ENCODE measurements around the gene TMEM225B.

Gene TMEM225B

DNA sequence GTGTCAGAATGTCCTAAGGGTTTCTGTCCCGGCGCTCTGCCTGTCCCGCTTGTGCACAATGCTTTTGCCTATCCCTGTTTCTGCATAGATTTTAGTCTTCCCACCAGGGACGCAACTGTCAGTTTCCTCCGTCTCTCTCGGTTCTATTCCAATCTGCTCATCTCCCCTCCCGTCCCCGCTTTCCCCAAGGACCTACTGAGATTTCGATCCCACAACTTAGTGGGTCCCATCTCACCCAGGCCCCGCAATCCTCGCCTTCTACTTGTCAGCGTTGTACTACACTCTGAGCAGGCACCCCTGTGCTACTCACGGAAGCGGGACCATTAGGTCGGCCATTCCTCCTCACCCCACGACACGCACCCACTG is 40.1 kb upstream of the TMEM225B start:
- Histone ChIP-seq H3K27me3 (ENCODE audit: insufficient read depth, low read length, poor library complexity) (no peaks in the 10 kb centered on the region), H3K4me1 (ENCODE audit: insufficient read depth, low read length) (peaks cover 47% of the 10 kb centered on the region), H3K4me3 (ENCODE audit: low read depth in 1 of 2, low read length in 2 of 2) (peak overlapping the region; percentile 87 to 97), H2AFZ (ENCODE audit: low read depth, low read length) (peak overlapping the region; percentile 97), H3K4me2 (ENCODE audit: insufficient read depth, low read length) (peak overlapping the region; percentile 89), H3K79me2 (ENCODE audit: insufficient read depth, low read length) (peaks cover 75% of the 10 kb centered on the region), H3K36me3 (ENCODE audit: insufficient read depth, low read length) (peaks cover 74% of the 10 kb centered on the region), H4K20me1 (ENCODE audit: insufficient read depth, low read length) (peaks cover 27% of the 10 kb centered on the region; the same call in 1 of the 2 replicates), H3K9ac (ENCODE audit: low read depth, low read length) (peak overlapping the region; percentile 99), H3K9me3 (ENCODE audit: insufficient read depth, low read length, severe bottlenecking) (no peaks in the 10 kb centered on the region), H3K27ac (ENCODE audit: low read length) (peak overlapping the region; percentile 99)
- DNase-seq (no peak), ATAC-seq (ENCODE audit: insufficient read depth, low read depth) (peak; percentile 66)
- TF ChIP-seq CTCF (IDR thresholded peaks at IDR 0.05; ENCODE audit: borderline replicate concordance, extremely low read depth, low read length, poor library complexity, severe bottlenecking) (no peak), EZH2 (IDR thresholded peaks at IDR 0.05; ENCODE audit: borderline replicate concordance, low read depth, low read length, severe bottlenecking) (no peak)

GRCh38 chr7:99558306-99559174 is 39.5 kb upstream of the TMEM225B start, which contains the start of gene ZNF655:
TSS of gene ZNF655 (plus strand) at chr7:99558642. CDS start at chr7:99560560, 1,918 bp downstream.
- Histone ChIP-seq H3K9me3 (ENCODE audit: insufficient read depth, low read length, severe bottlenecking) (no peaks in the 10 kb centered on the region), H4K20me1 (ENCODE audit: insufficient read depth, low read length) (peaks cover 28% of the 10 kb centered on the region; the same call in 1 of the 2 replicates), H3K27me3 (ENCODE audit: insufficient read depth, low read length, poor library complexity) (no peaks in the 10 kb centered on the region), H3K36me3 (ENCODE audit: insufficient read depth, low read length) (peaks cover 78% of the 10 kb centered on the region), H3K9ac (ENCODE audit: low read depth, low read length) (peak within 1 kb of the TSS; percentile 99), H3K79me2 (ENCODE audit: insufficient read depth, low read length) (peaks cover 79% of the 10 kb centered on the region), H3K4me2 (ENCODE audit: insufficient read depth, low read length) (peak within 1 kb of the TSS; percentile 89), H3K4me1 (ENCODE audit: insufficient read depth, low read length) (peaks cover 41% of the 10 kb centered on the region), H3K4me3 (ENCODE audit: low read depth in 1 of 2, low read length in 2 of 2) (peak within 1 kb of the TSS; percentile 87 to 97), H3K27ac (ENCODE audit: low read length) (peak within 1 kb of the TSS; percentile 99), H2AFZ (ENCODE audit: low read depth, low read length) (peak within 1 kb of the TSS; percentile 97)
- ATAC-seq (ENCODE audit: insufficient read depth, low read depth) (peak; percentile 94), DNase-seq (peak; percentile 96)
- TF ChIP-seq CTCF (IDR thresholded peaks at IDR 0.05; ENCODE audit: borderline replicate concordance, extremely low read depth, low read length, poor library complexity, severe bottlenecking) (no peak), EZH2 (IDR thresholded peaks at IDR 0.05; ENCODE audit: borderline replicate concordance, low read depth, low read length, severe bottlenecking) (no peak)

DNA sequence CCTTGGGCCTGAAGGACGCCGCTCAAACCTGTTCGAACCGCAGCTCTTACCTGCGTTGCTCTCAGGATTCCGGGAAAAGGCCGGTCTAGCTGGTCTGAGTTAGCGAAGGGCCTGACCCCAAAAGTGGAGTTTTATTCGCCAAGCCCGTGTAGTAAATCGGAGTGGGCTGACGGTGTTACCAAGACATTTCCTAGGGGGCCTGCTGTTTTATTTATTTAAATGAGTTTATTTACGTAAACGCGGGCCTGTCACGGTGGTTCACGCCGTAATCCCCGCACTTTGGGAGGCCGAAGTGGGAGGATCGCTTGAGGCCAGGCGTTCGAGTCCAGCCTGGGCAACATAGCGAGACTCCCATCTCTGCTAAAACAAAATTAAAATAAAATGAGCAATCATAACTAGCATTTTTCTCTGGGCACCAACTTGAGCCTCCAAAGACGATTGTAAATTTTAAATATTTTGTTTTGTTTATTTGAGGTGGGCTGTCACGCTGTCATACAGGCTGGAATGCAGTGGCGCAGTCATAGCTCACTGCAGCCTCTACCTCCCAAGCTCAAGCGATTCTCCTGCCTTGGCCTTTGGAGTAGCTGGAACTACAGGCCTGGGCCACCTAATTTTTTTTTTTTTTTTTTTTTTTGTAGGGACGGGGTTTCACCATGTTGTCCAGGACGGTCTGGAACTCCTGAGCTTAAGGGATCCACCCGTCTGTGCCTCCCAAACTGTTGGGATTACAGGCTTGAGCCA is 38.7 kb upstream of the TMEM225B start:
- no peaks in the 10 kb centered on the region for H3K9me3 ChIP-seq (ENCODE audit: insufficient read depth, low read length, severe bottlenecking)
- H3K27me3 ChIP-seq (ENCODE audit: insufficient read depth, low read length, poor library complexity) = no peaks in the 10 kb centered on the region
- DNase-seq = no peak
- peak overlapping the region; percentile 76 for H3K4me2 ChIP-seq (ENCODE audit: insufficient read depth, low read length)
- H2AFZ ChIP-seq (ENCODE audit: low read depth, low read length) = peak overlapping the region; percentile 69
- peak overlapping the region; percentile 99 for H3K27ac ChIP-seq (ENCODE audit: low read length)
- TF ChIP-seq CTCF (IDR thresholded peaks at IDR 0.05; ENCODE audit: borderline replicate concordance, extremely low read depth, low read length, poor library complexity, severe bottlenecking) = no peak
- TF ChIP-seq EZH2 (IDR thresholded peaks at IDR 0.05; ENCODE audit: borderline replicate concordance, low read depth, low read length, severe bottlenecking) = no peak
- peak overlapping the region; percentile 87 to 97 for H3K4me3 ChIP-seq (ENCODE audit: low read depth in 1 of 2, low read length in 2 of 2)
- peaks cover 87% of the 10 kb centered on the region for H3K79me2 ChIP-seq (ENCODE audit: insufficient read depth, low read length)
- no peak for ATAC-seq (ENCODE audit: insufficient read depth, low read depth)
- peaks cover 36% of the 10 kb centered on the region for H3K4me1 ChIP-seq (ENCODE audit: insufficient read depth, low read length)
- peaks cover 28% of the 10 kb centered on the region; the same call in 1 of the 2 replicates for H4K20me1 ChIP-seq (ENCODE audit: insufficient read depth, low read length)
- peaks cover 80% of the 10 kb centered on the region for H3K36me3 ChIP-seq (ENCODE audit: insufficient read depth, low read length)
- peak overlapping the region; percentile 99 for H3K9ac ChIP-seq (ENCODE audit: low read depth, low read length)

Measured in DND-41 (cell line).